HepG2 (cell line): Measurements from ENCODE around the gene CCS.

Experiments
- ARHGAP35 ChIP-seq: sonication (generic); formaldehyde crosslinking; IDR thresholded peaks from 2 replicates; pipeline ENCODE4 v1.9.0; 2022; ENCODE audit warnings: mild to moderate bottlenecking, inconsistent platforms, moderate library complexity, missing genetic modification reagents, borderline replicate concordance
- TF ChIP-seq, protein P1 (sequence below): sonication (generic); formaldehyde crosslinking; IDR thresholded peaks from 2 replicates; pipeline ENCODE4 v1.4.0; 2020; ENCODE audit warnings: missing genetic modification reagents
- TF ChIP-seq, protein P2 (sequence below): sonication (generic); formaldehyde crosslinking; IDR thresholded peaks from 2 replicates; pipeline ENCODE4 v1.8.0; 2022; ENCODE audit warnings: mild to moderate bottlenecking, missing genetic modification reagents

DNA sequence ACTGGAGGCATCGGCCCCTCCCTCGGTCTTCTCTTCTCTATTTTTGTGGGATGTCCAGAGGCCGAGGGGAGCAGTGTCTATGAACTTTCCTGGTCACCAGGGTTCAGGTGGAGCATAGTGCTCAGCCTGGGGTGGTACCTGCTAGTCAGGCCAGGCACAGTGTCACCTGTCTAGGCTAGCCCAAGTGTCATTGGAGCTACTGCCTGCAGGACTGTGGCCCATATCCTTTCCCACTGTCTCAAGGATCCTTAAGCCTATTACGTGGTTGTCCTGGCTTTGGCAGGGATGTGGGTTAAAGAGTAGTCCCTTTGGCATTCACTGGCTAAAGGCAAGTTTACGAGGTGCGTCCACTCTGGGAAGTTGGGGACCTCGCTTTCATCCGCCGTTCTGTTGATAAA lies 32.8 kb downstream of the CCS start:
- TF ChIP-seq, protein P1, sequence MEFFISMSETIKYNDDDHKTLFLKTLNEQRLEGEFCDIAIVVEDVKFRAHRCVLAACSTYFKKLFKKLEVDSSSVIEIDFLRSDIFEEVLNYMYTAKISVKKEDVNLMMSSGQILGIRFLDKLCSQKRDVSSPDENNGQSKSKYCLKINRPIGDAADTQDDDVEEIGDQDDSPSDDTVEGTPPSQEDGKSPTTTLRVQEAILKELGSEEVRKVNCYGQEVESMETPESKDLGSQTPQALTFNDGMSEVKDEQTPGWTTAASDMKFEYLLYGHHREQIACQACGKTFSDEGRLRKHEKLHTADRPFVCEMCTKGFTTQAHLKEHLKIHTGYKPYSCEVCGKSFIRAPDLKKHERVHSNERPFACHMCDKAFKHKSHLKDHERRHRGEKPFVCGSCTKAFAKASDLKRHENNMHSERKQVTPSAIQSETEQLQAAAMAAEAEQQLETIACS = no peak
- TF ChIP-seq, protein P2, sequence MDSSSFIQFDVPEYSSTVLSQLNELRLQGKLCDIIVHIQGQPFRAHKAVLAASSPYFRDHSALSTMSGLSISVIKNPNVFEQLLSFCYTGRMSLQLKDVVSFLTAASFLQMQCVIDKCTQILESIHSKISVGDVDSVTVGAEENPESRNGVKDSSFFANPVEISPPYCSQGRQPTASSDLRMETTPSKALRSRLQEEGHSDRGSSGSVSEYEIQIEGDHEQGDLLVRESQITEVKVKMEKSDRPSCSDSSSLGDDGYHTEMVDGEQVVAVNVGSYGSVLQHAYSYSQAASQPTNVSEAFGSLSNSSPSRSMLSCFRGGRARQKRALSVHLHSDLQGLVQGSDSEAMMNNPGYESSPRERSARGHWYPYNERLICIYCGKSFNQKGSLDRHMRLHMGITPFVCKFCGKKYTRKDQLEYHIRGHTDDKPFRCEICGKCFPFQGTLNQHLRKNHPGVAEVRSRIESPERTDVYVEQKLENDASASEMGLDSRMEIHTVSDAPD (CRISPR knock-in tag) = no peak
- TF ChIP-seq ARHGAP35 (CRISPR knock-in tag) = no peak
